Lower leg skin (tissue), 4 donors: ENCODE data around the gene NAALADL2. TPM values are rescaled to one million over a fixed set of nuclear protein-coding genes. Genes with fewer than 3 reads are reported as not detected.
"Not testable (repeated sequence)": the region's sequence is repeated elsewhere in the genome, so short reads cannot be mapped to it uniquely, and the experiment has no call there.

Source experiments
- DNase-seq, 2 donors: peaks; one replicate each; pipeline ENCODE4 v3.0.0-alpha.2; 2019; ENCODE audit warnings: low spot score in 2 of 2
- H3K4me3 ChIP-seq: fragments of 200-600 bp; sonication (generic); 2 replicates; pipeline ENCODE4 v1.5.1; 2017; ENCODE audit warnings: mild to moderate bottlenecking, low read depth; ENCODE audit not compliant: poor library complexity, severe bottlenecking
- POLR2A ChIP-seq, 2 donors: fragments of 450-650 bp; IDR thresholded peaks; one replicate each; pipeline ENCODE4 v1.6.1; 2016 to 2017; ENCODE audit warnings: antibody characterized with exemption in 2 of 2, mild to moderate bottlenecking in 1 of 2, moderate library complexity in 1 of 2
- WGBS, 2 donors: methylation state at CpG; one replicate each; pipeline ENCODE4 v1.1.5; 2018; 5-methylcytosine and 5-hydroxymethylcytosine counted together
- intact Hi-C: fragments of 100-400 bp; cut with DNase I; formaldehyde crosslinking; loops from one replicate; pipeline ENCODE4 v1.15.0; 2023; ENCODE audit warnings: low total_unique reads
- total RNA-seq, 4 donors: library from RNA; depleted of rRNA; stranded (reverse); fragments of >200 nt; gene quantifications; one replicate each; pipeline ENCODE4 v1.1.0, GENCODE V29; 2016
- TF ChIP-seq, protein P1 (sequence below), 3 donors: fragments of 450-650 bp; IDR thresholded peaks; one replicate each; pipeline ENCODE4 v1.5.1; 2016; ENCODE audit warnings: antibody characterized with exemption in 3 of 3, mild to moderate bottlenecking in 3 of 3, moderate library complexity in 2 of 3

The NAALADL2 gene
- total RNA-seq, 4 donors from 2014 or later: 3.6 to 8.1 (median 4.6) TPM

DNA sequence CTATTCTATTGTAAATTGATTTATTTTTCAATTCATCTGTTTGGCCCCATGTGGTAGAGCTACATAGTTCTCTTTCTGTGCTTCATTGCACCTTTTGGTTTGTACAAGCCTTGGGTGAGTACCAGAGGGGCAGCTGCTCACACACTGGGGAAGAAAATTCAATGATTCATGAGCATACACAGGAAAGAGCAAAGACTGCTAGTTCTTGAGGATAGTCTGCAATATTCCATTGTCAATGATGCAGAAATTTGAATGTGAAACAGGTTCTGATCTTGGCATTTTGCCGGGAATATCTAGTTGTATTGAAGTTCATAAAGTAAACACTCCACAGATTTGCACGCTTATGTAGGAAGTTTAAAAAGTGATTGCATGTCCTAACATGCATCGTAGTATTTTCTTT, 304.6 kb downstream of the NAALADL2 start:
- no peak overlapping the region for H3K4me3 ChIP-seq
- no peak for DNase-seq
- intact Hi-C loops: no loop called here
- 64 to 65% methylated on average over 3 of the region's 3 CpGs for WGBS, 2 donors
- TF ChIP-seq, protein P1, sequence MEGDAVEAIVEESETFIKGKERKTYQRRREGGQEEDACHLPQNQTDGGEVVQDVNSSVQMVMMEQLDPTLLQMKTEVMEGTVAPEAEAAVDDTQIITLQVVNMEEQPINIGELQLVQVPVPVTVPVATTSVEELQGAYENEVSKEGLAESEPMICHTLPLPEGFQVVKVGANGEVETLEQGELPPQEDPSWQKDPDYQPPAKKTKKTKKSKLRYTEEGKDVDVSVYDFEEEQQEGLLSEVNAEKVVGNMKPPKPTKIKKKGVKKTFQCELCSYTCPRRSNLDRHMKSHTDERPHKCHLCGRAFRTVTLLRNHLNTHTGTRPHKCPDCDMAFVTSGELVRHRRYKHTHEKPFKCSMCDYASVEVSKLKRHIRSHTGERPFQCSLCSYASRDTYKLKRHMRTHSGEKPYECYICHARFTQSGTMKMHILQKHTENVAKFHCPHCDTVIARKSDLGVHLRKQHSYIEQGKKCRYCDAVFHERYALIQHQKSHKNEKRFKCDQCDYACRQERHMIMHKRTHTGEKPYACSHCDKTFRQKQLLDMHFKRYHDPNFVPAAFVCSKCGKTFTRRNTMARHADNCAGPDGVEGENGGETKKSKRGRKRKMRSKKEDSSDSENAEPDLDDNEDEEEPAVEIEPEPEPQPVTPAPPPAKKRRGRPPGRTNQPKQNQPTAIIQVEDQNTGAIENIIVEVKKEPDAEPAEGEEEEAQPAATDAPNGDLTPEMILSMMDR (IDR thresholded peaks at IDR 0.05): no peak
- TF ChIP-seq POLR2A (IDR thresholded peaks at IDR 0.05): no peak

DNA sequence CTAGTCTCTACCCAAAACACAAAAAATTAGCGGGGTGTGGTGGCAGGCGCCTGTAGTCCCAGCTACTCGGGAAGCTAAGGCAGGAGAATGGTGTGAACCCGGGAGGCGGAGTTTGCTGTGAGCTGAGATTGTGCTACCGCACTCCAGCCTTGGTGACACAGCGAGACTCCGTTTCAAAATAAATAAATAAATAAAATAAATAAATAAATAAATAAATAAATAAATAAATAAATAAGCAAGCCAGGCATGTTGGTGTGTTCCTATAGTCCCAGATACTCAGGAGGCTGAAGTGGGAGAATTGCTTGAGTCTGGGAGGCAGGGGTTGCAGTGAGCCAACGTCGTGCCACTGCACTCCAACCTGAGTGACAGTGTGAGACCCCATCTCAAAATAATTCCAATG, 314.0 kb downstream of the NAALADL2 start:
- intact Hi-C loops, H3K4me3 ChIP-seq, DNase-seq: not testable (repeated sequence)
- WGBS, 2 donors: 97% methylated on average over 10 of the region's 10 CpGs

- DNase-seq: no peak
- TF ChIP-seq, protein P1 (IDR thresholded peaks at IDR 0.05): no peak
- TF ChIP-seq POLR2A (IDR thresholded peaks at IDR 0.05): no peak
- intact Hi-C loops: no loop called here
- no peak overlapping the region for H3K4me3 ChIP-seq
- 84 to 91% methylated on average over 3 of the region's 3 CpGs for WGBS, 2 donors
Measured at GRCh38 chr3:175176556-175176955, 317.4 kb downstream of the NAALADL2 start.

- H3K4me3 ChIP-seq: no peak overlapping the region
- intact Hi-C loops: no loop called here
- WGBS, 2 donors: 84 to 85% methylated on average over 1 of the region's 1 CpG
- DNase-seq: no peak
- no peak for TF ChIP-seq POLR2A (IDR thresholded peaks at IDR 0.05)
- TF ChIP-seq, protein P1 (IDR thresholded peaks at IDR 0.05): no peak
Measured at GRCh38 chr3:175179055-175179454, 319.9 kb downstream of the NAALADL2 start.

DNA sequence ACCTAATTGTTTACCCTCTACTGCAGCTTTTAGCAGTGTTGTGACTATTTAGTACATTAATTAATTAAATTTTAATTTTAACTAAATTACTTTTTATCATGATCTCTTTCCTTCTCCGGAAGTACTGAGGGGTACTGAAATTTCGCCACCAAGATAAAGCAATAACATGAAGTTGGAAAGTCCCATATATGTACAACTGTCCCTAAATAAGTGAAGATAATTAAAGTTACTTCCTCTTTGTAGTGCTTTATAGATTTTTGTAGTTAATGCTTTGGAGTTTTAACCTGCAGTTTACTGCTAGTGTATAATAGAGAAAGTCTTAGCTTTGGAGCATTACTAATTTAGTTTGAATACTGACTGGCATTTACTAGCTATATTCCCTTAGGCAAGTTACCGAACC, 325.3 kb downstream of the NAALADL2 start:
- no peak for TF ChIP-seq POLR2A (IDR thresholded peaks at IDR 0.05)
- TF ChIP-seq, protein P1 (IDR thresholded peaks at IDR 0.05): no peak
- H3K4me3 ChIP-seq: no peak overlapping the region
- DNase-seq: no peak
- 76 to 80% methylated on average over 3 of the region's 3 CpGs for WGBS, 2 donors
- intact Hi-C loops: no loop called here

GRCh38 chr3:175185903-175186302, 326.8 kb downstream of the NAALADL2 start:
- TF ChIP-seq POLR2A (IDR thresholded peaks at IDR 0.05): no peak
- TF ChIP-seq, protein P1 (IDR thresholded peaks at IDR 0.05): no peak
- DNase-seq: no peak
- H3K4me3 ChIP-seq: no peak overlapping the region
- WGBS, 2 donors: 98 to 100% methylated on average over 1 of the region's 1 CpG
- intact Hi-C loops: loop anchor here (5.0 kb wide), 1 partner anchor 856 kb away; no protein-coding TSS in a partner anchor
